NK-92 treated with Interleukin-12 subunit alpha and Interleukin-12 subunit beta, amount 100 ng/mL, for 24 hours (cell line): ENCODE data around the gene ARHGEF5.
"Not testable (repeated sequence)": the region's sequence is repeated elsewhere in the genome, so short reads cannot be mapped to it uniquely, and the experiment has no call there.

Experiments
- DNase-seq: peaks from one replicate; lab custom pipeline; 2025; lab: John Stamatoyannopoulos, UW

Gene ARHGEF5

DNA sequence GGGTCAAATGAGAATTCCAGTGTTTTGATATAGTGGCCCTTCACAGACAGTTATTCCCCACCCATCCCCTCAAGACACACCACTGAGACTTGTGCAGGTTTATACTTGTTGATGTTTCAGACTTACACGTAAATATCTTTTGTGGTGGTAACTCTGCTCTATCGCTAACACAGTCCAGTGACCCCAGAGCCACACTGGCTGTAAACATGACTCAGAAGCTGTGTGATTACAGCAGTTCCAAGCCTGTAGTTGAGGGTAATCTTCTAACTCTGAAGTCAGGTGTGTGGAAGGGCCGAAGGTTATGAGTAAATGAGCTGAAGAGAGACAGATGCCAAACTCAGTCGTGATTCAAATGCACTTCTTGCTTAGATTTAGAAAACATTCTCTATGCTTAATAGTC lies 28.9 kb downstream of the ARHGEF5 start:
- DNase-seq = no peak

DNA sequence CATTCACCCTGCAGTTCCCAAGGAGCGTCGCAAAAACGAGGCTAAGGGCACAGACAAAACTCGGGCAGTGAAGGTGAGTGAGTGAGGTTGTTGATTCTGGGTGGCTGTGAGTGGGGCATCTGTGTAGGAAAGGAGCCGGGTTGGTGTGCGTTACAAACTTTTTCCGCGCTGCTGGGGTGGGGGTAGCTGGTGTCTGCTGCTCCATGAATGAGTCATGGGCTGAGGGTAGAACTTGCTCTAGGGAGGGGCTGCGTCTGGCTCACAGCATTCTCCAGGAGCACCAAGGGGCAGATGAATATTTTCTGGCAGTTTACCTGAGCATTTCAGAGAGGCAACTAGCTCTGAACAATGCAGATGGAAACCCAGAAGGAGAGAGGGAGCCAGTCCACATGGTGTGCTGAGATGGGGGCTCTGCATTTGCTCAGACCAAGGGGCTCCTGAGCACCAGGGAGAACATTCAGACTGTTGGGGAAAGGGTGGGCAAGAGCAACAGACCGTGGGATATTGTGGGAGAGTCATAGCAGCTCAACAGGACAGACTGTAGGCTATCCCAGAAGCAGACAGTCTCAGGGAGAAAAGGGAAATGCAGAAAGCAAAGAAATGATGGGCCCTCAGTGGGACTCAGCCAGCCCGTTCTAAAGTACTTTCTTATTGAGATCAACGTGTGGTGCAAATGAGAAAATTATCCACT lies 29.5 kb downstream of the ARHGEF5 start:
- DNase-seq = no peak

DNA sequence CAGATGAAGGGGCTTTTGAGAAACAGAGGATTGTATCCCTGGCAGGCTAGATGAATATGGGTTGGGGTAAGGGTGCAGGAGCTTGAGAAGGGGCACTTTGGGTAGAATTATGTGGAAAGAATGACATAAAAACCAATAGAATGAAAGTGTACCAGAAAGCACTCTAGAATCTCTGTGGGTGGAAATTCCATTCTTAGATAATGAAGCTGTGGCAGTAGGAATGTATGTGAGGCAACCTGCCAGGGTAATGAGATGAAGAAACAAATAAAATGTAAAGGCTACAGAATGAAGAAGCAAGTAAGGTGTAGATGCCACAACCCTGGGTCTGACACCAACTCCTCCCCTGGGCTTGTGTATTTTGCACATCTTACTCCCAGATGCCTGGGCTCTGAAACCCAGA lies 31.5 kb downstream of the ARHGEF5 start:
- no peak for DNase-seq

DNA sequence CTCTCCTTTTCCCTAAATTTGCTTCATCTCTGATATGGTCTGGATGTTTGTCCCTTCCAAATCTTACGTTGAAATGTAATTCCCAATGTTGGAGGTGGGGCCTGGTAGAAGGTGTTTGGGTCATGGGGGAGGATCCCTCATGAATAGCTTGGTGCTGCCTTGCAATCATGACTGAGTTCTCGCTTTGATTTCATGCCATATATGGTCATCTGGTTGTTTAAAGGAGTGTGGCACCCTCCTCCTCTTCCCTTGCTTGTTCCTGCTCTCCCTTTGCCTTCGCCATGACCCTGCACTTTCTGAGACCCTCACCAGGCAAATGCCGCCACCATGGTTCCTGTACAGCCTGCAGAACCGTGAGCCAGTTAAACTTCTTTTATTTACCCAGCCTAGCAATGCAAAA lies 33.7 kb downstream of the ARHGEF5 start:
- no peak for DNase-seq

DNA sequence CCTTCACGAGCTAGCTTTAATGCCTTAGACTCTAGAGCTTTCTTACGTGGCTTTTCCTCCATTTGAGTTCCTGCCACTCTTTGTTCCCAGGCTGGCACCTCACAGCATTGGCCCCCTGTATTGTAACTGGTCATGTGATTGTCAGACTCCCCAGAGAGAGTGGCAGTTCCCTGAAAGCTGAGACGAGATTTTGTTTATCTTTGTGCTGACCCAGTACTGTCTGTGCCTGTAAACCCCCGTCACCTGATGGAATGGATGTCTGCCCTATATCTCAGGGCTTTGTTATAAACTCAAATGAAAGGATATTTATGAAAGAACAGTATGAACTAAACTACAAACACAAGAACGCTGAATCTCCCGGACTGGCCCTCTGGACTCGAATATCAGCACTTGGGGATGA lies 35.3 kb downstream of the ARHGEF5 start:
- no peak for DNase-seq

DNA sequence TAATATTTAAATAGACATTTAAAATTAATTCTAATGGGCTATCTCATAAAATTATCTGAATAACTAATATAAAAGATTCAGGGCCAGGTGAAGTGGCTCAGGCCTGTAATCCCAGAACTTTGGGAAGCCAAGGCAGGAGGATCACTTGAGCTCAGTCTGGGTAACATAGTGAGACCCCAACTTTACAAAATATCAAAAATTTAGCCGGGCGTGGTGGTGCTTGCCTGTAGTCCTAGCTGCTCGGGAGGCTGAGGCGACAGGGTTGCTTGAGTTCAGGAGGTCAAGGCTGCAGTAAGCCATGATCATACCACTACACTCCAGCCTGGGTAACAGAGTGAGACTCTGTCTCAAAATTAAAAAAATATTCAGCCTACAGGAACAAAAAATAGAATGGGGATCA lies 35.8 kb downstream of the ARHGEF5 start:
- no peak for DNase-seq

DNA sequence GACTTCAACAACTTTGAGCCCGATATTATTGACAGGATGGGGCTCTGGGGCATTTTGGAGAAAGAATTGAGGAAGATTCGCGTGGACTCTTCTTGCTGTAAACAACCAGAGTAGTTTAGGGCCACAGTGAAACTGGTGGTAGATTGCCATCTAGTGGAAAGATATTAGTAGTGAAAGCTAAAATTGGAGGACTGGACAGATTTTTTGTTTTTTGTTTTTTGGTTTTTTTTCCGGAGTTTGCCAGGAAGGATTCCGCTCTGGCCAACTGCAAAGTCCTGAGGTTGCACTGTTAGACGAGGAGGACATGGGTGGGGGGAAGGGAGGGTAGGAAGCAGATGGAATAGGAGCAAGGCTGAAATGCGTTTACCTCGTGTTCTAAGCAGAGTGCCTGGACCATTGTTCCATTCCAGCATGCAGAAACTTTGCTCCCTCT lies 36.6 kb downstream of the ARHGEF5 start:
- no peak for DNase-seq

DNA sequence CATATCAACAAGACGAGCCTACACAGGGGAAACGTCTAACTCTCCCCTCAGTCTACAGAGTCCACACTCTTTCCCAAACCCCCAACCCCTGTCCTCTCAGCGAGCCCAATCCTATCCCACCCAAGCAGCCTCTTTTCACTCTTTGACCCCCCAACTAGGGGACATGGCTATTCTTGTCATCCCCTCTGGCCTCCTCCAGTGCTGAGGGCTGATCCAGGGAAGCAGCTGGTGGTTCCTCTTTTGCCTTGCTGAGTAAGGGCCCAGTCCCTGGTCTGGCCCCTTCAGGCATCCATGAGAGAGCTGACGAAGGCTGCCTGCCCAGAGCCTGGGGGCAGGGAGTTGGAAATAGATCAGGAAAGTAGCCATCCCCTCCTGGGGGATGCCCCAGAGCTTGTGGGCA lies 41.9 kb downstream of the ARHGEF5 start:
- DNase-seq = no peak

DNA sequence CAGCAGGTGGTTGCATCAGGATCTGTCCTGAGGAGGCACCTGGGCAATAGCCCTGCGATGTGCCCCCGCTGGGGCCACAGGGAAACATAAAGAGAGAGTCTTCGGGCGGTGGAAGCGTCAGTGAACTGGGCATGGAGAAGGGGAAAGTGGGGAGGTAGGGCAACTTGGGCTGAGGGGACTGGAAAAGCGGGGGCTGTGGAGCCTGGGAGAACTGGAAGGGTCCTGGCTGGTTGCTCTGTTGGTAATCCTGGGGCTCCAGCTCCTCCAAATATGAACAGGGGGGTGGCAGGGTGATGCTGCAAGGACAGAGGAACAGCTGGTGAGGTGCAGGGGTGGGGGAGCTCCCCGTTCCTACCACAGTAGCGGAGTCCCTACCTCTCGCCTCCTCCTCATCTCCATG lies 43.1 kb downstream of the ARHGEF5 start:
- DNase-seq = no peak

DNA sequence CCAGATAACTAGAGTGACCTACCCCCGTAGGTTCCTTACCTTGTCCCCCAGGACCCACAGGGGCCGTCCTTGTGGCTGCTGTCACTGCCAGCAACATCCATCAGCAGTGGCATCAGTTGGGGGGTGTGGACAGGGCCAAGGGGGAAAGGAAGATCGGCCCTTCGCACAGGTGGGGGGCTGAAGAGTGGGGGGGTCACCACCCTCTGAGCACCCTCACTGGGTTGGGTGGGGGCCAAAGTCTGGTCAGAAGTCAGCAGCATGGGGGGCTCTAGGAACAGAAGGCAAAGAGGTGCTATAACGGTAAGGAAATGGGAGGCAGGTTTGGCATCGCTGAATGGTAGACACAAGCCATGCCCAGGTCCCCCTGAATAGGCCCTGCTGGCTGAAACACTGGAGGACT lies 43.7 kb downstream of the ARHGEF5 start:
- no peak for DNase-seq

DNA sequence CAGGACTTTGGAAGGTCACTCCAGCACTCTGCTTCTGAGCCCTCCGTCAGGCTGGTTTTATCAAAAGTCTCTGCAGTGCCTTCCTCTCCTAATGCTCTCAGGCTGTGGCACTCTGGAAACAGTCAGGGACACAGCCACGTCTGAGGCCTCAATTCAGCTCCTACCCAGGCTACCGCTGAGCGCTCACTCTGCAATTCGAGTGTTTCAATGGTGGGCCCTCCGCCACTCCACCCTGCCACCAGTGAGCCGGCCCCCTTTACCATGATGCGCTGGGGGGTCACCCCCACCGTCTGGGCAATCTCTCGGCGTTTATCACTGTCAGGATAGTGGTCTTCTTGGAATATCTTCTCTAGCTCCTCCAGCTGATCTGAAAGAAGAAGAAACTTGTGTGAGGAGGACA lies 44.7 kb downstream of the ARHGEF5 start:
- DNase-seq = no peak

DNA sequence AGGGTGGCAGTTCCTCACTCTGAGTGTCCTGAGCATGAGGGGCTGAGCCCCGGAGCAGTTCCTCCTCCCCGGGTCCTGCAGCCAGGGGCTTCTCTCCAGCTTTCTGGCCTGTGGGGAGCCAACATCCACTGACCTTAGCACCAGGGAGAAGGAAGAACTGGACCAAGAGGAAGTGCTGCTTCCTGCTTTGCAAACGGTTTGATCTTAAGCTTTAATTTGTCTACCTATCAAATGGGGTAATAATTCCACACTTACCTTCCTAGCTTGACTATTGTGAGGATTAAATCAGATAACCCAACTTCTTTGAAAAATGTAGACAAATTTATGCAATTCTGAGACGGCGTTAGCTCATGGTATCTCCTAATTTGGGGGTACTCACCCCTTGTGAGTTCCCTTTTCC lies 46.3 kb downstream of the ARHGEF5 start:
- no peak for DNase-seq

DNA sequence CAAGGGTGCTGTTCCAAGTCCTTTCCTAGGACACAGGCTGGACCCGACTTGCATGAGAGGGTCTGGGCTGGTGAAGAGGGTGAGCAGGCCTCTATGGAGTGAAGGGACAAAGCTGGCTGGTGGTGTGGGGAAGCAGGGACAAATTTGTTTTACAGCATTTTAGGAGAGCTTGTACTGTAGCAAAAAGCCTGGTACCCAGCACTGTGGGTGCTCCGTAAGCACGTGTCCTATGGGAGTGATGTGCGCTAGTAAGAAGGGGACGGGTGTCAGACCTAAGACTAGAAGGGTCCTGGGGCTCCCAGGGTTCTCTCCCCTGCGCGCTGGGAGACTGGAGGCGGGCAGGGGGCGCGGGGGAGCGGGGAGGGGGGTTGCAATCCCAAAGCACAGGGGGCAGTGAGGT lies 47.9 kb downstream of the ARHGEF5 start:
- no peak for DNase-seq

DNA sequence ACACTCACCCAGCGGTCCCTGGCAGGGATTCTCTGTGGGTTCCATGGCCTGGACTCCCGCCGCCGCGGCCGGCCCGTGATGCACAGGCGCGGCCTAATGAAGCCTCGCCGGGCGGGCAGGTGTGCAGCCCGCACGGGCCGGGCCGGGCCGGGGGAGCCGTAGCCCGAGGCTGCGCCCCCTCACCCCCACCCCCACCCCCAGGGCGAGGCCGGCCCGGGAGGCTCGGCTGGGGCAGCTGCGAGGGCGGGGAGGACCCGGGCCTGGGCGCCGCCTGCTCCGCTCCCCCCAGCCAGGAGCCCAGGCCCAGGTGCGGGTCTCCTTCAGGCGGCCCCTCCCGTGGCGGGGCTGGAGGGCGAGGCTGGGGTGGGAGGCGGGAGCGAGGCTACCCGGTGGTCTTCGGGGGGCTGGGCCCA lies 48.5 kb downstream of the ARHGEF5 start, which contains the start of gene NOBOX:
NOBOX (minus strand) TSS at position 45 of the 413 bp plus-strand sequence.
- no peak for DNase-seq

DNA sequence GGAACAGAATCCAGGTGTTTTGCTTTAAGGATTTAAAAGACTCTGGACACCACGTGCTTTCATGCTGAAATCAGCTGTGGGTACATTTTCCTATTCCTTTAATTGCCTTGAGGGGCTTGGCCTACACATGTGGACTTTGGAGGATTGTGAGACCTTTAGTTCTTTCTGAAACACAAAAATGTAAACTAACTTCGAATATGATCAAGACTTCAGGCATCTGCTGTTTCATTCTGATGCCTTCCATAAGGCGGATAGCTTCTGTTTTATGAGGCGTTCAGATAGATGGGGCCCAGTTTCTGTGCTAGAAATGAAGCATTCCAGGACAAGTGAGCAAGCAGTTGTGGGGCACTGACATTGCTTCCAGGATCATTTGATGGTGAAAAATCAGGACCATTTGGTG lies 49.7 kb downstream of the ARHGEF5 start:
- DNase-seq = no peak

DNA sequence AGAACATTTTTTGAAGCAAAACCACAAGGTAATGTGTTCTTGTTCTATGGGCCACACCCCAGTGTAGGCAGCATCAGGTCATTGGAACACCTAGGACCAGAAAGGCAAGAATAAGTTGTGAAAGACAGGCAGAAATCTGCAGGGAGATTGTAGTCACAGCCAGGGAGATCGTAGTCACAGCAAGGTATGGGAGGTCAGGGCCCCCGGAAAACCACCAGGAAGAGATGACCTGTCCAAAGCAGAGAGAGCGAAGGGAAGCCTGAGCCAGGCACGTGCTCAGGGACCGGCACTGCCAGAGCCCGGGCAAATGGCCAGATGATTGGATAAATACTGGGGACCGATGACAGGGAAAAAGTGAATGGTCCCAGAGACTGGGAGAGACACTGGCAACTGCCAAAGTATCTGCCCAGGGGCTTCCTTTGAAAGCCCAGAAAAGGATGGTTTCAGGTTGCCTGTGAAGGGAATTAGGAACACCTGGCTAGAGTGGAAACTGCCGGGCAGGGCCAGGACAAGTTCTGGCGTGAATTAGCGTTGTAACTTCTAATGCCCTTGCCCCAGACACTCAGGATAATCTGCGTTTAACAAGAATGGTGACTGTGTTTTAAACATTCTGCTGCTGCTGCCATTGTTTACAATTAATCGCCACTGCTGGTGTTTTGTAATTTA lies 52.2 kb downstream of the ARHGEF5 start:
- no peak for DNase-seq

DNA sequence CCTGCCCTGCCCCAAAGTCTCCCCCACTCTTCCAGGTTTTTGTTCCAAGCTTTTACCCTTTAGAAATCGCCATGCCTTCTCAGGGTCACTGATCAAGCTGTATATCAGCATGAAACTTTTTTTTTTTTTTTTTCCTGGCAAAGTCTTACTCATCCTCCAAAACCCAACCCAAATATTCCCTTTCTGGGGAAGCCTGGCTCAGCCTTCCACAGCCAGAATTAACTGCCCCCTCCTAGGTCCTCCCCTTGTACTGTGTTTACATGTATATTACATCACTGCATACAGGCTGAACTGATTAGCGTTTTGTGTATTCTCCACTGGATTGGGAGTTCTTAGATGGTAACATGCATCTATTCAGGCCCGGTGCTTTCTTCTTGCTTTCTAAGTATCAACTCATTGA lies 52.9 kb downstream of the ARHGEF5 start:
- DNase-seq = no peak

DNA sequence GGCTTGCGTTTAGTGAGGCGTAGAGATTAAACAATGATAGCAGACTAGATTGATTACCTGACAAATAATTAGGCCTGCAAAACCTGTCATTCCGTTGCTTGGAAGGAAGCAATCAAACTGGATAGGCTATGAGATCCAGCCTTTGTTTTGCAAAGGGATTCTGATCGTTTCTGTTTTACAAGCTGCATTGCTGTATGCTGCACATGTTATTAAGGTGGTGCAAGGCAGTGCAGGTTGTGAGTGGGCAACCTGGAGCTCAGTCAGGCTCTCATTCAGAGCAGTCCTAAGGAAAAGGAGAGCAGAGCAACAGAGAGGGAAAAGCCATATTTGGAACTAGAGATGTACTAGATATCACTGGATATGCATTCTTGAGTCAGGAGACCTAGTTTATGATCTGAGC lies 55.2 kb downstream of the ARHGEF5 start:
- DNase-seq = no peak

DNA sequence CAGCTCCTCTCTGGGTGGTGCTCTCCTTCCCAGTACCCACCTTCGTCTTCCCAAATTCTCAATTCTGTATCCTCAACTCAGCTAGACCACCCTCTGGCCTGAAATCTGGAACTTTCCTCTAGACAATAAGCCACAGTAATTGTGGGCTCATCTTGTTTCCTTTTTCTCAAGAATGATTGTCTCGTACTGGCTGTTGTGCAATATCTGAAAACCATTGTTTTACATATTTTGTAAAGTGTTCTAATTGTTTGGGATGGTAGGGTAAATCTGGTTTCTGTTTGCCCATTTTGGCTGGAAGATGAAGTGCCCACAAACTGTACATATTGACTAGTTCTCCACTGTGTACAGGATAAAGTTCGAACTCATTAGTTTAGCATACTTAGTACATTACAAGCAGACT lies 59.6 kb downstream of the ARHGEF5 start:
- no peak for DNase-seq

DNA sequence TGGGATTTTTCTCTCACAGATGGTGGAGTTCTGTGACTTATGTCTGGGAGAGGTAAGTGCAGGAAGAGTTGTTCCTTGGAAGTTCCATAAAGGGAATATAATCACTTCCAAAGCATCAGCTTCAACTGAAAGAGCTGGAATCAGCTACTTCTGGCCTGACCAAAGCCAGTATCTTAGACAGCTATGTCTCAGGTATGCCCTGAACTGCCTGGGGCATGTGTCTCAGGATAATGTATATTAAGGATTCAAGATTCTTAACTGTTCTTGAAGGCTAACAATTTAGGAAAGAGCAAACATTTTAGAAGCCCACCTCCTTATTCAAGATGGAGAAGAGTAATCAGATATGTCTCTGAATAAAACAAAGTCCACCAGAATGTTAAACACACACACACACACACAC lies 60.7 kb downstream of the ARHGEF5 start:
- no peak for DNase-seq

DNA sequence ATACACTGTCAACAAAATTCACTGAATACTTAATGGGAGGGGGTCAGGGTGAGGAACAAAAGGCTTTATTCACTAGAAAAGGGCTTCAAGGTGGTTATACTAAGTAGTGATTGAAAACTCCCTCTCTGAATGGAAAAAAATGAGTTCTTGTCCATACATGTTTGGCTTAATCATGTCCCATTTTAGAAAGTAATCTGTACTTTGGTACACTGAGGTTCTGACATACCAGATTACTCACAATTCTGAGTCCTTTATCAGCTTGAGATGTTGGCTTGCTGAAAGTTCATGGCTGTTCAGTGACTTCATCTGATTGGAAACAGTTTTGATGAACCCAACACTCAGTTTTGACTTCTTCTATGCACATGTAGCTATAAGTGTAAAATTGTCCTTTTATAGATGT lies 61.1 kb downstream of the ARHGEF5 start:
- DNase-seq = no peak

DNA sequence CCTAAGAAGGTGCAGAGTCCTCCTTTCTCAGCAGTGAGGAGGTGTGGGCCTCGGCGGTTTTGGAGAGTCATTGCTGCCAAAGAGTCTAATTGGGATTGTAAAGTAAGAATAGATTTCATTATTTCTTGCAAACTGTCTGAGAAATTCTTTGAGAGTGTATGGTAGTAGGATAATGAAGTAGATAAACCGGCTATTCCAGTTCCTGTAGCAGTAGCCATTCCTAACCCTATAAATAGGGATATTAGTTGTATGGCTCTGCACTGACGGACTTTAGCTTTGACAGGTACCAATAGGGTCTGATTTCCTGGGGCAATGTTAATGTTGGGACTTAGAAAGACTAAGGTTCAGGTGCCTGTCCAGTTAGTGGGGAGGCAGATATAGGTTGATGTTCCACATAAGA lies 63.7 kb downstream of the ARHGEF5 start:
- DNase-seq = not testable (repeated sequence)

DNA sequence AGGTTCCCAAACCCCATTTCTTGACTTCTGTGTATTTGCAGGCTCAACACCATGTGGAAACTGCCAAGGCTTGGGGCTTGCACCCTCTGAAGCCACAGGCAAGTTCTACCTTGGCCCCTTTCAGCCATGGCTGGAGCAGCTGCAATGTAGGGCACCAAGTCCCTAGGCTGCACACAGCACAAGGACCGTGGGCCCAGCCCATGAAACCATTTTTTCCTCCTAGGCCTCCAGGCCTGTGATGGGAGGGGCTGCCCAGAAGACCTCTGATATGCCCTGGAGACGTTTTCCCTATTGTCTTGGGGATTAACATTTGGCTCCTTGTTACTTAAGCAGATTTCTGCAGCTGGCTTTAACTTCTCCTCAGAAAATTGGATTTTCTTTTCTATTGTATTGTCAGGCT lies 72.3 kb downstream of the ARHGEF5 start:
- DNase-seq = not testable (repeated sequence)

DNA sequence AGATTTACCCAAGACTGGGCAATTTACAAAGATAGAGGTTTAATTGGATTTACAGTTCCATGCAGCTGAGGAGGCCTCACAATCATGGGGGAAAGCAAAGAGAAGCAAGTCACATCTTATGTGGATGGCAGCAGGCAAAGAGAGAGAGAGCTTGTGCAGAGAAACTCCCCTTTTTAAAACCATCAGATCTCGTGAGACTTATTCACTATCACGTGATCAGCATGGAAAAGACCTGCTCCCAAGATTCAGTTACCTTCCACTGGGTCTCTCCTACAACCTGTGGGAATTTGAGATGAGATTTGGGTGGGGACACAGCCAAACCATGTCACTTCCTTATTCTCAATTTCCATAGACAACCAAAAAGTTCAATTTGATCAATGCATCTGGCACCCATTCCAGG lies 73.2 kb downstream of the ARHGEF5 start:
- no peak for DNase-seq
